Astrocyte of the cerebellum (primary cell): ENCODE data around the gene LY6G5C.

Experiments
- DNase-seq: peaks from one replicate; pipeline ENCODE4 v3.0.0-alpha.2; 2011; ENCODE audit warnings: low read depth
- H3K4me3 ChIP-seq: 2 replicates; pipeline ENCODE4 v1.5.1; 2011; ENCODE audit warnings: mild to moderate bottlenecking, low read depth, low read length, moderate library complexity
- in situ Hi-C: cut with HindIII; loops from 2 replicates; pipeline ENCODE4 v1.10.0; 2017; ENCODE audit warnings: low sequenced_read_pairs
- TF ChIP-seq, protein P1 (sequence below): IDR thresholded peaks from 2 replicates; pipeline ENCODE4 v1.5.1; 2012; ENCODE audit warnings: low read length, low read depth, moderate library complexity, mild to moderate bottlenecking; ENCODE audit errors: missing control alignments

Gene LY6G5C

DNA sequence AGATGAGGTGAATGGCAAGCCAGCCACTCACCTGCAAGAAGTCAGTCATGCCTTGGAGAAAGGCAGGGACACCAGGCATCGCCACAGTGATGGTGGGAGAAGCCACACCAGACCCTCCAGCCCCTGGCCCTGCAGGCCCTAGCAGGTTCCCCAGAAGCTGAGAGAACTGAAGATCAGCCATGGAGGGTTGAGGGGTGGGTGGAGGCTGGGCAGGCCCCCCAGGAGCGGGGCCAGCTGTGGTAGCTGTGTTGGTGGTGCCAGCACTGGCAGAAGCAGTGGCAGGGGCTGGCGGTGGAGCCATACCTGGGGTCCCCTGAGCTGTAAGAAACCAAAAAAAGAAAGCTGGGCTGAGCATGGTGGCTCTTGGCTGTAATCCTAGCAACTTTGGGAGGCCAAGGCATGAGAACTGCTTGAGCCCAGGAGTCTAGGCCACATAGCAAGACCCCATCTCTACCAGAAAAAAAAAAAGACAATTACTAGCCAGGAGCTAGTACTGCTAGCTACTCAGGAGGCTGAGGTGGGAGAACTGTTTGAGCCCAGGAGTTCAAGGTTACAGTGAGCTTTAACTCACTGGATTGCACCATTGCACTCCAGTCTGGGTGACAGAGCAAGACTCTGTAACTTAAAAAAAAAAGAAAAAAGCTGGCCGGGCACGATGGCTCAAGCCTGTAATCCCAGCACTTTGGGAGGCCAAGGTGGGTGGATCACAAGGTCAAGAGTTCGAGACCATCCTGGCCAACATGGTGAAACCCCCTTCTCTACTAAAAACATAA is 37.9 kb downstream of the LY6G5C start:
- TF ChIP-seq, protein P1, sequence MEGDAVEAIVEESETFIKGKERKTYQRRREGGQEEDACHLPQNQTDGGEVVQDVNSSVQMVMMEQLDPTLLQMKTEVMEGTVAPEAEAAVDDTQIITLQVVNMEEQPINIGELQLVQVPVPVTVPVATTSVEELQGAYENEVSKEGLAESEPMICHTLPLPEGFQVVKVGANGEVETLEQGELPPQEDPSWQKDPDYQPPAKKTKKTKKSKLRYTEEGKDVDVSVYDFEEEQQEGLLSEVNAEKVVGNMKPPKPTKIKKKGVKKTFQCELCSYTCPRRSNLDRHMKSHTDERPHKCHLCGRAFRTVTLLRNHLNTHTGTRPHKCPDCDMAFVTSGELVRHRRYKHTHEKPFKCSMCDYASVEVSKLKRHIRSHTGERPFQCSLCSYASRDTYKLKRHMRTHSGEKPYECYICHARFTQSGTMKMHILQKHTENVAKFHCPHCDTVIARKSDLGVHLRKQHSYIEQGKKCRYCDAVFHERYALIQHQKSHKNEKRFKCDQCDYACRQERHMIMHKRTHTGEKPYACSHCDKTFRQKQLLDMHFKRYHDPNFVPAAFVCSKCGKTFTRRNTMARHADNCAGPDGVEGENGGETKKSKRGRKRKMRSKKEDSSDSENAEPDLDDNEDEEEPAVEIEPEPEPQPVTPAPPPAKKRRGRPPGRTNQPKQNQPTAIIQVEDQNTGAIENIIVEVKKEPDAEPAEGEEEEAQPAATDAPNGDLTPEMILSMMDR, result no peak
- DNase-seq, result no peak
- H3K4me3 ChIP-seq, result no peak overlapping the region
- in situ Hi-C loops, result no loop called here

DNA sequence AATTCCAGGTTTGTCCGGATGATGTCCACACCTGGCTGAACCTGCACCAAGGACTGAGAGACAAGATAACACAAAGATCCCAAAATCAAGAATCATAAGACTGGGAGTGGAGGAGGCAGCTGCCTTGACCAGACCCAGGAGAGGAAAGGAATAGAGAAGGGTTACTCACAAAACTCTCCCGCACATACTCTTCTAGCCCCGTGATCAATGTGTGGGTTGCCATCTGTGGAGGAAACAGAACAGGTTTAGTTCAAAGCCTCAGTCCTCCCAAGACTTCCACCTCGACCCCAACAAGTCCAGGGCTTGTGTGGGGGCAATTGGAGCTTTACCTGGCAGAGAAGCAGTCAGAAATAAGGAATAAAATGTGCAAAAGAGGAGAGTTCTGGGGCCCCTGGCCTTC is 39.5 kb downstream of the LY6G5C start:
- DNase-seq, result no peak
- in situ Hi-C loops, result no loop called here

DNA sequence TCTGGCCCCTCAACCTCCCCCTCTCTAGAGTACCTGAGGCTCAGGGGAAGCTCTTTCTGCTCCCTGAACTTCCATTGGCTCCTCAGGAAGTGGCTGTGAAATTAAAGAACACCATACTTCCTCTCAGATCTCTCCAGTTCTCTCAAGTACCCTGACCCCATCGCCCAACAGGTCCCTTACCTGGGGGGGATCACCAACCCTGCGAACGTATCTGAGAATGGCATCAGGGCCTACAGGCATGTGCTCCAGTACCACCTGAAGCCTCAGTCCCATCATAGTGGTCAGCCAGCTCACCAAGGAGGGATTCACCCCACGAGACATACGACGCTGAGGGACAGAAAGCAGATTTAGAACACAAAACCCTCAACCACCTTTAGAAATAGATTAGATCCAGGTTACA is 40.3 kb downstream of the LY6G5C start:
- TF ChIP-seq, protein P1, result no peak
- no peak overlapping the region for H3K4me3 ChIP-seq
- no peak for DNase-seq
- in situ Hi-C loops, result no loop called here

More for the DNA sequence above, 39.5 kb downstream of the LY6G5C start:
- TF ChIP-seq, protein P1, result no peak
- no peak overlapping the region for H3K4me3 ChIP-seq

DNA sequence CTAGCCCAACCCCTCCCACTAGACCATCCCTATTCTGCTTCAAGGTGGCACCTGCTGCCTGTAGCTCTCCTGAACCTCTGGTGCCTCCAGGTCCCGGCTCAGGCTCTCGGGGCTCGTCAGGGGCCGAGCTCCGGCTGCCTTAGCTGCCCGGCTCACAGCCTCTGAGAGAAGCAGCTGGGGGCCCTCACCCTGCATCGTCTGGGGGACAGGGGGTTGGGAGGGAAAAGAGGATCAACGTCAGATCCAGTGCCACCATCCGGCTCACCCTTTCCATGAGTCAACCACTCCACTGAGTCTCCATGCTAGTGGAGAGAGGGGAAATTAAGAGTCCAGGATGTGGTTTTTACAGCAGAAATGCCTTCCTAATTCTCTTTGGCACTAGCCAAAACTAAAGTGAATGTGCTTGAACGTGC is 41.4 kb downstream of the LY6G5C start:
- no peak for DNase-seq
- in situ Hi-C loops, result no loop called here
- TF ChIP-seq, protein P1, result no peak
- H3K4me3 ChIP-seq, result no peak overlapping the region

DNA sequence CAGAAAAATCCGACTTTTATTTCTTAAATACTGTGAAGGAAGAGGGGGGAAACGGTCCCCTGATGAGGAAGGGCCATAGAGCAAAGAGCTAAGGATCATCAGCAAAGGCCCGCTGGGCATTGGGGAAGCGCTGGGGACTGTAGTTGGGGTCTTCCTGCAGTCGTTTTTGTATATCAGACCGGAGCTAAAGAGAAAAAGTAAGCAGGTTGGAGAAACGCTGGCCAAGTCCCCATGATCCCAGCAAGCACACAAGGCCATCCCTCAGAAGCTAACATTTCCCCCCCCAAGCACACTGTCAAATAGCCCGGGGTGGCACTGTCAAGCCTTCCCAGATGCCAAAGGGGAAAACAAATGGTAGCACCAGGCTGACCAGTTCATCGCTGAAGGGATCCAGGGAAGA is 41.8 kb downstream of the LY6G5C start:
- in situ Hi-C loops, result no loop called here
- DNase-seq, result no peak
- TF ChIP-seq, protein P1, result no peak
- no peak overlapping the region for H3K4me3 ChIP-seq

GRCh38 chr6:31636698-31637596 is 43.9 kb downstream of the LY6G5C start:
- in situ Hi-C loops, result no loop called here
- no peak overlapping the region for H3K4me3 ChIP-seq
- DNase-seq, result no peak
- TF ChIP-seq, protein P1, result no peak
